OCI-LY3 (cell line): ENCODE data around the gene CIAO2B.
"Not testable (repeated sequence)": the region's sequence is repeated elsewhere in the genome, so short reads cannot be mapped to it uniquely, and the experiment has no call there.

Experiments
- H2AFZ ChIP-seq: fragments of 200-600, 300-600 bp; shearing (Covaris generic); 2 replicates; pipeline ENCODE4 v1.6.0; 2014; ENCODE audit warnings: antibody characterized with exemption, low read depth, low read length
- H3K27ac ChIP-seq: fragments of 200-600, 300-600 bp; sonication (generic); 2 replicates; pipeline ENCODE4 v1.5.1; 2014; ENCODE audit warnings: mild to moderate bottlenecking, low read length, moderate library complexity, mixed read lengths
- H3K27me3 ChIP-seq: fragments of 200-600, 300-600 bp; sonication (generic); 2 replicates; pipeline ENCODE4 v1.6.1; 2014; ENCODE audit warnings: low read depth, low read length, mixed read lengths
- H3K36me3 ChIP-seq: fragments of 200-600, 300-600 bp; sonication (generic); replicated peaks from 2 replicates; pipeline ENCODE3; 2014; ENCODE audit warnings: low read depth, low read length, mixed read lengths
- H3K4me1 ChIP-seq: fragments of 300-600, 200-600 bp; sonication (generic); 2 replicates; pipeline ENCODE4 v1.6.1; 2014; ENCODE audit warnings: low read length, mixed read lengths
- H3K4me2 ChIP-seq: fragments of 200-600, 300-600 bp; sonication (generic); 2 replicates; pipeline ENCODE4 v1.6.1; 2014; ENCODE audit warnings: low read length, mixed read lengths
- H3K4me3 ChIP-seq: fragments of 300-600, 200-600 bp; sonication (generic); 2 replicates; pipeline ENCODE4 v1.5.1; 2014; ENCODE audit warnings: antibody characterized with exemption, mild to moderate bottlenecking, low read length, moderate library complexity
- H3K79me2 ChIP-seq: fragments of 300-600, 200-600 bp; shearing (Covaris generic); 2 replicates; pipeline ENCODE4 v1.6.1; 2014; ENCODE audit warnings: mild to moderate bottlenecking, low read length, mixed read lengths
- H3K9ac ChIP-seq: fragments of 300-600, 200-600 bp; shearing (Covaris generic); 2 replicates; pipeline ENCODE4 v1.6.0; 2014; ENCODE audit warnings: mild to moderate bottlenecking, low read length, moderate library complexity
- H3K9me3 ChIP-seq: fragments of 200-600, 300-600 bp; shearing (Covaris generic); 2 replicates; pipeline ENCODE4 v1.6.1; 2014; ENCODE audit warnings: low read length, mixed read lengths; ENCODE audit not compliant: insufficient read depth
- H4K20me1 ChIP-seq: fragments of 200-600, 300-600 bp; sonication (generic); 2 replicates; pipeline ENCODE4 v1.6.1; 2016; ENCODE audit warnings: low read length, mixed read lengths; ENCODE audit not compliant: insufficient read depth
- EZH2phosphoT487 ChIP-seq: fragments of 200-600 bp; shearing (Covaris generic); IDR thresholded peaks from 2 replicates; pipeline ENCODE4 v1.6.1; 2018; ENCODE audit warnings: antibody characterized with exemption, mixed run types, low read depth
- TF ChIP-seq, protein P1 (sequence below): fragments of 200-600, 300-600 bp; sonication (generic); IDR thresholded peaks from 2 replicates; pipeline ENCODE4 v1.5.1; 2014; ENCODE audit warnings: antibody characterized with exemption, low read length, low read depth

CIAO2B gene

DNA sequence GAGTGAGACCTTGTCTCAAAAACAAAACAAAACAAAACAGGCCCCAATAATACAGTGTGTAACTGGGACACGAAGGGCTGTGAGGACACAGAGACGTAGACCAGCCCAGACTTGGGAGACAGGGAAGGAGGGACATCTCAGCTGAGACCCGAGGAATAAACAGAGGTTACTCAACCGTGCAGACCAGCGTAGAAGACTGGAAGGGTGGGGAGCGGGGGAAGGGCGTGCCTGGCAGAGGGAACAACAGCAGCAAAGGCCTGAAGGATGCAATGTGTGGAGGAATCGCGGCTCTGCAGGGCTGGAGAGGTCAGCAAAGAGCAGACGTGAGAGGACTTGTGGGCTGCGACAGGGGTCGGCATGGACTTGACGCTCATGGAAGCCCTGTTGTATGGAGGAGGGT lies 42.5 kb upstream of the CIAO2B start:
- no peaks in the 10 kb centered on the region for H3K79me2 ChIP-seq
- H3K27me3 ChIP-seq: no peaks in the 10 kb centered on the region
- H4K20me1 ChIP-seq: no peaks in the 10 kb centered on the region
- no peaks in the 10 kb centered on the region for H3K4me1 ChIP-seq
- H3K27ac ChIP-seq: no peak overlapping the region
- H3K9me3 ChIP-seq: no peaks in the 10 kb centered on the region
- no peak overlapping the region for H2AFZ ChIP-seq
- no peak for TF ChIP-seq EZH2phosphoT487
- TF ChIP-seq, protein P1, sequence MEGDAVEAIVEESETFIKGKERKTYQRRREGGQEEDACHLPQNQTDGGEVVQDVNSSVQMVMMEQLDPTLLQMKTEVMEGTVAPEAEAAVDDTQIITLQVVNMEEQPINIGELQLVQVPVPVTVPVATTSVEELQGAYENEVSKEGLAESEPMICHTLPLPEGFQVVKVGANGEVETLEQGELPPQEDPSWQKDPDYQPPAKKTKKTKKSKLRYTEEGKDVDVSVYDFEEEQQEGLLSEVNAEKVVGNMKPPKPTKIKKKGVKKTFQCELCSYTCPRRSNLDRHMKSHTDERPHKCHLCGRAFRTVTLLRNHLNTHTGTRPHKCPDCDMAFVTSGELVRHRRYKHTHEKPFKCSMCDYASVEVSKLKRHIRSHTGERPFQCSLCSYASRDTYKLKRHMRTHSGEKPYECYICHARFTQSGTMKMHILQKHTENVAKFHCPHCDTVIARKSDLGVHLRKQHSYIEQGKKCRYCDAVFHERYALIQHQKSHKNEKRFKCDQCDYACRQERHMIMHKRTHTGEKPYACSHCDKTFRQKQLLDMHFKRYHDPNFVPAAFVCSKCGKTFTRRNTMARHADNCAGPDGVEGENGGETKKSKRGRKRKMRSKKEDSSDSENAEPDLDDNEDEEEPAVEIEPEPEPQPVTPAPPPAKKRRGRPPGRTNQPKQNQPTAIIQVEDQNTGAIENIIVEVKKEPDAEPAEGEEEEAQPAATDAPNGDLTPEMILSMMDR: no peak
- H3K36me3 ChIP-seq: no peaks in the 10 kb centered on the region
- no peak overlapping the region for H3K4me3 ChIP-seq
- H3K4me2 ChIP-seq: no peak overlapping the region
- no peak overlapping the region for H3K9ac ChIP-seq

- H3K36me3 ChIP-seq: no peaks in the 10 kb centered on the region
- H3K9ac ChIP-seq: no peak overlapping the region
- H4K20me1 ChIP-seq: no peaks in the 10 kb centered on the region
- no peaks in the 10 kb centered on the region for H3K27me3 ChIP-seq
- no peak overlapping the region for H3K4me2 ChIP-seq
- TF ChIP-seq, protein P1: no peak
- no peak for TF ChIP-seq EZH2phosphoT487
- no peaks in the 10 kb centered on the region for H3K9me3 ChIP-seq
- H3K27ac ChIP-seq: no peak overlapping the region
- no peaks in the 10 kb centered on the region for H3K79me2 ChIP-seq
- H3K4me1 ChIP-seq: no peaks in the 10 kb centered on the region
- H3K4me3 ChIP-seq: no peak overlapping the region
- H2AFZ ChIP-seq: no peak overlapping the region
Measured at GRCh38 chr16:66975302-66975893, 41.2 kb upstream of the CIAO2B start.

GRCh38 chr16:66974932-66975246 lies 40.7 kb upstream of the CIAO2B start:
- not testable (repeated sequence) for H2AFZ ChIP-seq, H3K9ac ChIP-seq, H3K9me3 ChIP-seq, H3K79me2 ChIP-seq, H3K4me3 ChIP-seq, H3K27me3 ChIP-seq, H3K4me2 ChIP-seq, H3K36me3 ChIP-seq, H3K4me1 ChIP-seq, H3K27ac ChIP-seq, H4K20me1 ChIP-seq

DNA sequence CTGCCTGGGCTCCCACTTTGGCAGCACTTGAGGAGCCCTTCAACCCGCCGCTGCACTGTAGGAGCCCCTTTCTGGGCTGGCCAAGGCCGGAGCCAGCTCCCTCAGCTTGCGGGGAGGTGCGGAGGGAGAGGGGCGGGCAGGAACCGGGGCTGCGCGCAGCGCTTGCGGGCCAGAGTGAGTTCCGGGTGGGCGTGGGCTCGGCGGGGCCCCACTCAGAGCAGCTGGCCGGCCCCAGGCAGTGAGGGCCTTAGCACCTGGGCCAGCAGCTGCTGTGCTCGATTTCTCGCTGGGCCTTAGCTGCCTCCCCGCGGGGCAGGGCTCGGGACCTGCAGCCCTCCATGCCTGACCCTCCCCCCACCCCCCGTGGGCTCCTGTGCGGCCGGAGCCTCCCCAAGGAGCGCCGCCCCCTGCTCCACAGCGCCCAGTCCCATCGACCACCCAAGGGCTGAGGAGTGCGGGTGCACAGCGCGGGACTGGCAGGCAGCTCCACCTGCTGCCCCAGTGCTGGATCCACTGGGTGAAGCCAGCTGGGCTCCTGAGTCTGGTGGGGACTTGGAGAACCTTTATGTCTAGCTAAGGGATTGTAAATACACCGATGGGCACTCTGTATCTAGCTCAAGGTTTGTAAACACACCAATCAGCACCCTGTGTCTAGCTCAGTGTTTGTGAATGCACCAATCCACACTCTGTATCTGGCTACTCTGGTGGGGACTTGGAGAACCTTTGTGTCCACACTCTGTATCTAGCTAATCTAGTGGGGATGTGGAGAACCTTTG lies 40.1 kb upstream of the CIAO2B start:
- H3K9ac ChIP-seq, H3K27me3 ChIP-seq, H3K27ac ChIP-seq, H3K9me3 ChIP-seq, H3K36me3 ChIP-seq, H3K4me1 ChIP-seq, H3K4me2 ChIP-seq, H2AFZ ChIP-seq, H4K20me1 ChIP-seq, H3K79me2 ChIP-seq, H3K4me3 ChIP-seq: not testable (repeated sequence)

DNA sequence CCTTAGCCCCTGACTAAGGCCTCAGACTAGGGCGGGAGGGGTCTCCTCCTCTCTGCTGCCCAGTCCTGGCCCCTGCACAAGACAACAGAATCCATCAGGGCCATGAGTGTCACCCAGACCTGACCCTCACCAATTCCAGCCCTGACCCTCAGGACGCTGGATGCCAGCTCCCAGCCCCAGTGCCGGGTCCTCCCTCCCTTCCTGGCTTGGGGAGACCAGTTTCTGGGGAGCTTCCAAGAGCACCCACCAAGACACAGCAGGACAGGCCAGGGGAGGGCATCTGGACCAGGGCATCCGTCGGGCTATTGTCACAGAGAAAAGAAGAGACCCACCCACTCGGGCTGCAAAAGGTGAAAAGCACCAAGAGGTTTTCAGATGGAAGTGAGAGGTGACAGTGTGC lies 39.5 kb upstream of the CIAO2B start:
- TF ChIP-seq, protein P1: no peak
- TF ChIP-seq EZH2phosphoT487: no peak
- H2AFZ ChIP-seq: no peak overlapping the region
- no peaks in the 10 kb centered on the region for H3K9me3 ChIP-seq
- H3K9ac ChIP-seq: no peak overlapping the region
- no peaks in the 10 kb centered on the region for H3K79me2 ChIP-seq
- H3K4me2 ChIP-seq: no peak overlapping the region
- H4K20me1 ChIP-seq: no peaks in the 10 kb centered on the region
- no peak overlapping the region for H3K4me3 ChIP-seq
- H3K27me3 ChIP-seq: no peaks in the 10 kb centered on the region
- no peaks in the 10 kb centered on the region for H3K4me1 ChIP-seq
- no peaks in the 10 kb centered on the region for H3K36me3 ChIP-seq
- H3K27ac ChIP-seq: no peak overlapping the region
